Trophoblast cell (in vitro differentiated cells and primary cell): ENCODE results near the gene KDM4C.

Experiments
- DNase-seq, 2 donors: peaks; one replicate each; pipeline ENCODE4 v3.0.0-alpha.2; 2016
- H2AFZ ChIP-seq: 2 replicates; pipeline ENCODE4 v1.6.1; 2013; ENCODE audit warnings: low read length, moderate library complexity, mild to moderate bottlenecking; ENCODE audit not compliant: insufficient read depth, poor library complexity
- H2AK5ac ChIP-seq: 2 replicates; pipeline ENCODE4 v1.6.1; 2013; ENCODE audit warnings: mild to moderate bottlenecking, low read length
- H2BK120ac ChIP-seq: 2 replicates; pipeline ENCODE4 v1.6.1; 2013; ENCODE audit warnings: low read length, mild to moderate bottlenecking, moderate library complexity; ENCODE audit not compliant: insufficient read depth, poor library complexity
- H2BK12ac ChIP-seq: 2 replicates; pipeline ENCODE4 v1.6.1; 2013; ENCODE audit warnings: mild to moderate bottlenecking, low read length, moderate library complexity
- H2BK5ac ChIP-seq: 2 replicates; pipeline ENCODE4 v1.6.1; 2013; ENCODE audit warnings: low read length, low read depth, moderate library complexity, mild to moderate bottlenecking; ENCODE audit not compliant: poor library complexity
- H3K14ac ChIP-seq: 2 replicates; pipeline ENCODE4 v1.6.1; 2013; ENCODE audit warnings: mild to moderate bottlenecking, low read length
- H3K18ac ChIP-seq: 2 replicates; pipeline ENCODE4 v1.6.1; 2013; ENCODE audit warnings: mild to moderate bottlenecking, low read length
- H3K23ac ChIP-seq: 2 replicates; pipeline ENCODE4 v1.6.1; 2013; ENCODE audit warnings: low read length
- H3K27ac ChIP-seq: 2 replicates; pipeline ENCODE4 v1.5.1; 2013; ENCODE audit warnings: low read depth, mild to moderate bottlenecking, inconsistent platforms, low read length, moderate library complexity
- H3K27me3 ChIP-seq: 2 replicates; pipeline ENCODE4 v1.6.1; 2013; ENCODE audit warnings: inconsistent platforms, mild to moderate bottlenecking, low read length, moderate library complexity; ENCODE audit not compliant: insufficient read depth
- H3K36me3 ChIP-seq, 2 experiments: 1 replicate in 1 of 2; 2 replicates in 1 of 2; pipeline ENCODE4 v1.6.1; 2013; ENCODE audit warnings: low read length in 2 of 2, mild to moderate bottlenecking in 2 of 2, moderate library complexity in 1 of 2; ENCODE audit not compliant: insufficient read depth in 2 of 2, control insufficient read depth in 1 of 2
- H3K4ac ChIP-seq: 2 replicates; pipeline ENCODE4 v1.6.1; 2013; ENCODE audit warnings: low read depth, mild to moderate bottlenecking, low read length, moderate library complexity
- H3K4me1 ChIP-seq, 2 experiments: 1 replicate in 1 of 2; 2 replicates in 1 of 2; pipeline ENCODE4 v1.6.1; 2013; ENCODE audit warnings: low read length in 2 of 2, mild to moderate bottlenecking in 2 of 2, moderate library complexity in 1 of 2; ENCODE audit not compliant: insufficient read depth in 2 of 2, control insufficient read depth in 1 of 2
- H3K4me2 ChIP-seq: 2 replicates; pipeline ENCODE4 v1.6.1; 2013; ENCODE audit warnings: inconsistent platforms, mild to moderate bottlenecking, low read length, moderate library complexity
- H3K4me3 ChIP-seq: 2 replicates; pipeline ENCODE4 v1.5.1; 2013; ENCODE audit warnings: mild to moderate bottlenecking, low read depth, low read length, inconsistent platforms
- H3K79me1 ChIP-seq: one replicate; pipeline ENCODE4 v1.6.1; 2013; ENCODE audit warnings: low read length
- H3K79me2 ChIP-seq: 2 replicates; pipeline ENCODE4 v1.6.1; 2013; ENCODE audit warnings: low read length, mild to moderate bottlenecking; ENCODE audit not compliant: control insufficient read depth, insufficient read depth, poor library complexity
- H3K9ac ChIP-seq: 2 replicates; pipeline ENCODE4 v1.6.1; 2013; ENCODE audit warnings: mild to moderate bottlenecking, low read length
- H3K9me3 ChIP-seq: 2 replicates; pipeline ENCODE4 v1.6.1; 2013; ENCODE audit warnings: low read depth, mild to moderate bottlenecking, control low read depth, inconsistent platforms, low read length; ENCODE audit not compliant: insufficient read depth
- H4K12ac ChIP-seq: 2 replicates; pipeline ENCODE4 v1.6.1; 2013; ENCODE audit warnings: low read depth, mild to moderate bottlenecking, low read length, moderate library complexity
- H4K8ac ChIP-seq: 2 replicates; pipeline ENCODE4 v1.6.1; 2013; ENCODE audit warnings: low read depth, mild to moderate bottlenecking, low read length, moderate library complexity
- H4K91ac ChIP-seq: one replicate; pipeline ENCODE4 v1.6.1; 2013; ENCODE audit warnings: low read depth, mild to moderate bottlenecking, low read length, moderate library complexity
- WGBS: extraction: QIAGEN DNeasy Blood & Tissue Kit; methylation state at CpG from one replicate; pipeline ENCODE4 v1.1.7; 2013; ENCODE audit warnings: missing lambda C conversion rate; ENCODE audit not compliant: insufficient read length, insufficient coverage; ENCODE audit errors: extremely low coverage; 5-methylcytosine and 5-hydroxymethylcytosine counted together

Gene KDM4C

DNA sequence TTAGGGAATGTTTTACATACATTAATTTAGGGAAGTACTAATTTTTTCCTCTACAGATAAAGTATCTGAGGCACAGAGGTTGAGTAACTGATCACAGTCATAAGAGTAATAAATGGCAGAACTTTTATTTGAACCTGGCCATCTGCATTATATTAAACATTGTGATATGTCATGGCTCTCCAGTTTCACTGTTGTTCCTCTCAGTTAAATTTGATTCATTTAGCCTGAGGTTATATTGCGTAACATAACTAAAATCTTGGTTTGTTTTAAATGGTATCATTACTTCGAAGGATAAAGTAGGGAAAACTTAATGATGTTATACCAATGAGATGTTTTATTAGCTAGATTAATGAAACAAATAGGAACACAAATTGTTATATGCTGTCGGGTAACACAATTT is 284.4 kb downstream of the KDM4C start:
- no peak overlapping the region for H3K4me3 ChIP-seq
- WGBS: no CpG with 5 or more reads among the region's 3 CpGs
- H3K36me3 ChIP-seq: no peaks in the 10 kb centered on the region

DNA sequence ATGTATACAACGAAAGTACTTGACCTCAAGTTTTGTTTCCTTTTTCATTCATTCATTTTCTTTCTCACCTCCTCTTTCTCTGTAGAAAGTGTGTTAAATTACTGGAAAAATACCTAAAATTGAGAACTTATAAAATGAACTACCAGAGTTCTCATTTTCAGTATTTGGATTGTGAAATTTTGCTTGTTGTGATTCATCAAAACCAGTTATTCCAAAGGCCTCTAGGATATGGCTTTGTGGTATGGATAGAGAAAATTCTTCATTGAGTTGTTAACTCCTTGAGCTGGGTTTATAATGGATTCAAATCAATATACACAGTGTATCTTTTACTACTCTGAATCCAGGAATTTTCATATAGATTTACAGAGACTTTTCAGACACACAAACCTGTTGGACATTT is 287.6 kb downstream of the KDM4C start:
- no CpG with 5 or more reads among the region's 1 CpG for WGBS
- H3K27me3 ChIP-seq: no peaks in the 10 kb centered on the region
- DNase-seq: peak in 1 of 2 donors; percentile 52

More for the DNA sequence above, 284.4 kb downstream of the KDM4C start:
- Histone ChIP-seq H3K27ac (no peak overlapping the region), H3K23ac (no peak overlapping the region), H2BK5ac (no peak overlapping the region), H3K9me3 (no peaks in the 10 kb centered on the region), H4K12ac (no peak overlapping the region), H2BK120ac (no peak overlapping the region), H4K91ac (no peak overlapping the region), H2AK5ac (no peak overlapping the region), H3K27me3 (no peaks in the 10 kb centered on the region), H4K8ac (no peak overlapping the region), H3K14ac (no peak overlapping the region), H2BK12ac (no peak overlapping the region), H3K9ac (no peak overlapping the region), H3K4me2 (no peak overlapping the region), H3K79me1 (no peaks in the 10 kb centered on the region), H3K18ac (no peak overlapping the region), H3K4ac (no peak overlapping the region), H3K4me1 (no peaks in the 10 kb centered on the region), H3K79me2 (no peaks in the 10 kb centered on the region), H2AFZ (no peak overlapping the region)
- peak in 1 of 2 donors; percentile 53 for DNase-seq

DNA sequence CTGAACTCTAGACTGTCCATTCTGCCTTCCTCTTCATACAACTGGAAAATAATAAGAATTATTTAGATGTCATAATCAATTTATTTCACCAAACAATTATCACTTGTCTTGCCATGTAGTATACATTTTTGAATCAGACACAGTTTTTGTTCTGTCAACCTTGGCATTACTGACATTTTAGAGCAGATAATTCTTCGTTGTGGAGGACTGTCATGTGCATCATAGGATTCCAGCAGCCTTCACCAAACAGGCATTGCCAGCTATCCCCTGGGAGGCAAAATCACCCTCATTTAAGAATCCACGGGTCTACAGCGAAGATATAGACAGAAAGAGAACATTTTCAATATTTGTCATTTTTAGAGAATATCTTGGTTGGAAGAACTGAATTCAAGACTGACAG is 293.9 kb downstream of the KDM4C start:
- H4K12ac ChIP-seq: no peak overlapping the region
- no peak overlapping the region for H4K91ac ChIP-seq
- no peak overlapping the region for H3K9ac ChIP-seq
- H2AK5ac ChIP-seq: no peak overlapping the region
- WGBS: no CpG with 5 or more reads among the region's 3 CpGs
- H3K79me2 ChIP-seq: no peaks in the 10 kb centered on the region
- H3K27me3 ChIP-seq: no peaks in the 10 kb centered on the region
- H3K4me3 ChIP-seq: no peak overlapping the region
- no peak overlapping the region for H3K14ac ChIP-seq
- H3K18ac ChIP-seq: no peak overlapping the region
- DNase-seq: no peak
- no peak overlapping the region for H3K4ac ChIP-seq
- no peak overlapping the region for H2BK120ac ChIP-seq
- H4K8ac ChIP-seq: no peak overlapping the region
- no peaks in the 10 kb centered on the region for H3K36me3 ChIP-seq
- no peak overlapping the region for H2BK12ac ChIP-seq
- no peak overlapping the region for H3K23ac ChIP-seq
- H3K27ac ChIP-seq: no peak overlapping the region
- H3K9me3 ChIP-seq: no peaks in the 10 kb centered on the region
- no peak overlapping the region for H2BK5ac ChIP-seq
- H2AFZ ChIP-seq: no peak overlapping the region
- no peak overlapping the region for H3K4me2 ChIP-seq
- H3K79me1 ChIP-seq: peaks cover under 1% of the 10 kb centered on the region
- peaks cover 3 to 4% of the 10 kb centered on the region in 2 experiments for H3K4me1 ChIP-seq

More for the DNA sequence above, 287.6 kb downstream of the KDM4C start:
- H3K4me2 ChIP-seq: no peak overlapping the region
- no peak overlapping the region for H3K4me3 ChIP-seq
- no peak overlapping the region for H3K23ac ChIP-seq
- no peak overlapping the region for H3K27ac ChIP-seq
- no peak overlapping the region for H2BK12ac ChIP-seq
- no peak overlapping the region for H4K8ac ChIP-seq
- H4K12ac ChIP-seq: no peak overlapping the region
- H2AFZ ChIP-seq: no peak overlapping the region
- H2BK120ac ChIP-seq: no peak overlapping the region
- no peak overlapping the region for H2BK5ac ChIP-seq
- H3K79me1 ChIP-seq: no peaks in the 10 kb centered on the region
- no peaks in the 10 kb centered on the region for H3K4me1 ChIP-seq
- no peak overlapping the region for H2AK5ac ChIP-seq
- no peak overlapping the region for H3K9ac ChIP-seq
- no peaks in the 10 kb centered on the region for H3K36me3 ChIP-seq
- H3K14ac ChIP-seq: no peak overlapping the region
- no peaks in the 10 kb centered on the region for H3K79me2 ChIP-seq
- no peak overlapping the region for H3K4ac ChIP-seq
- no peaks in the 10 kb centered on the region for H3K9me3 ChIP-seq
- H4K91ac ChIP-seq: no peak overlapping the region
- H3K18ac ChIP-seq: no peak overlapping the region

DNA sequence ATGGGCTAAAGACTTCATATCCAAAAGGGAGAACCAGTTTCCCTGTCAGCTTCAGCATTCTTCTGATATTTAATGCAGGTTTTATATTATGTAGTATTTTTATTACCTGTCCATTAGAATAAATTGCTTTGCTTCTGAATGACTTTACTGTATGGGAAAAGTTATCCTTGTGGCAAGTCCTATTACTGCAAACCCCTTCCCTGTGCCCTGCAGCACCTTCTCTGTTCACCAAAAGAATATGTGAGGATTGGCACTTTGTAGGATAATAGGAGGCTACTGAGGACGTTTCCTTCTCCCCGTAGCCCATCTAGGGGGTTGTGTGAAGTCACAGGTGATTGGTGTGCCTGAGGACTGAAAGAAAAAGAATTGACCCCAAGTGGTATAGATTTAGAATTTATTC is 296.1 kb downstream of the KDM4C start:
- H3K4me2 ChIP-seq: no peak overlapping the region
- no peak overlapping the region for H2BK12ac ChIP-seq
- H2AK5ac ChIP-seq: no peak overlapping the region
- H4K12ac ChIP-seq: no peak overlapping the region
- no peak overlapping the region for H3K23ac ChIP-seq
- H3K9me3 ChIP-seq: no peaks in the 10 kb centered on the region
- H3K27ac ChIP-seq: no peak overlapping the region
- H3K79me2 ChIP-seq: no peaks in the 10 kb centered on the region
- no peak overlapping the region for H3K18ac ChIP-seq
- H3K36me3 ChIP-seq: no peaks in the 10 kb centered on the region
- WGBS: no CpG with 5 or more reads among the region's 2 CpGs
- DNase-seq: no peak
- H3K4me1 ChIP-seq: peaks cover 8 to 14% of the 10 kb centered on the region in 2 experiments
- no peak overlapping the region for H3K9ac ChIP-seq
- H3K4me3 ChIP-seq: no peak overlapping the region
- H3K14ac ChIP-seq: no peak overlapping the region
- no peak overlapping the region for H4K91ac ChIP-seq
- H2BK5ac ChIP-seq: no peak overlapping the region
- H2BK120ac ChIP-seq: no peak overlapping the region
- peaks cover 4% of the 10 kb centered on the region for H3K79me1 ChIP-seq
- no peak overlapping the region for H4K8ac ChIP-seq
- H3K27me3 ChIP-seq: no peaks in the 10 kb centered on the region
- no peak overlapping the region for H3K4ac ChIP-seq
- no peak overlapping the region for H2AFZ ChIP-seq
